NCI-H2171 treated with DMSO at 0.1 percent for 48 hours (cell line): Measurements from ENCODE around the gene PRR36.
"Not testable (repeated sequence)": the region's sequence is repeated elsewhere in the genome, so short reads cannot be mapped to it uniquely, and the experiment has no call there.

ENCODE experiments used
- DNase-seq: peaks from one replicate; lab custom pipeline; 2025; lab: John Stamatoyannopoulos, UW

Gene PRR36

GRCh38 chr19:7860714-7861618 lies 13.2 kb downstream of the PRR36 start:
- no peak for DNase-seq

- no peak for DNase-seq
These were observed 14.1 kb downstream of the PRR36 start for GRCh38 chr19:7859831-7860713.

GRCh38 chr19:7859087-7859486 lies 15.1 kb downstream of the PRR36 start:
- not testable (repeated sequence) for DNase-seq

GRCh38 chr19:7858109-7858770 lies 15.9 kb downstream of the PRR36 start:
- peak; percentile 95 for DNase-seq

GRCh38 chr19:7857727-7858108 lies 16.5 kb downstream of the PRR36 start:
- DNase-seq = peak; percentile 81

GRCh38 chr19:7856679-7857663 lies 17.2 kb downstream of the PRR36 start:
- peak; percentile 68 for DNase-seq

- DNase-seq = no peak
These were observed 18.0 kb downstream of the PRR36 start for GRCh38 chr19:7856109-7856591.

- no peak for DNase-seq
These were observed 18.6 kb downstream of the PRR36 start for GRCh38 chr19:7855426-7856108.

GRCh38 chr19:7853770-7854128 lies 20.4 kb downstream of the PRR36 start:
- no peak for DNase-seq

GRCh38 chr19:7852851-7853769 lies 21.1 kb downstream of the PRR36 start:
- no peak for DNase-seq

- DNase-seq = no peak
These were observed 22.3 kb downstream of the PRR36 start for GRCh38 chr19:7851623-7852500.

- no peak for DNase-seq
These were observed 23.1 kb downstream of the PRR36 start for GRCh38 chr19:7850945-7851622.

- DNase-seq = no peak
These were observed 24.0 kb downstream of the PRR36 start for GRCh38 chr19:7850000-7850813.

- no peak for DNase-seq
These were observed 24.6 kb downstream of the PRR36 start for GRCh38 chr19:7849631-7849999.

- no peak for DNase-seq
These were observed 25.3 kb downstream of the PRR36 start for GRCh38 chr19:7848779-7849457.

GRCh38 chr19:7847664-7848063 lies 26.5 kb downstream of the PRR36 start:
- no peak for DNase-seq
